ENCODE measurements around the gene SVOPL. TPM values are rescaled to one million over a fixed set of nuclear protein-coding genes. Genes with fewer than 3 reads are reported as not detected.

Gene SVOPL
- total RNA-seq = under 1 TPM in 2 of 3 donors, not detected in 1; 0.15 to 0.33 TPM

GRCh38 chr7:138700857-138701536 lies at the start of gene SVOPL:
Gene SVOPL, minus strand, starts transcription at chr7:138701362. Its CDS starts 22,317 bp downstream, at chr7:138679045.
- Histone ChIP-seq H3K27me3 (no peaks in the 10 kb centered on the region), H3K36me3 (no peaks in the 10 kb centered on the region), H3K9me3 (no peaks in the 10 kb centered on the region), H3K4me3 (no peak within 1 kb of the TSS), H3K4me1 (no peaks in the 10 kb centered on the region), H3K27ac (no peak within 1 kb of the TSS)
- TF ChIP-seq POLR2A (IDR thresholded peaks at IDR 0.05) (no peak), POLR2AphosphoS5 (IDR thresholded peaks at IDR 0.05) (no peak)
- DNase-seq (ENCODE audit: low spot score in 2 of 2) = no peak
- intact Hi-C loops (cut with DNase I; ENCODE audit: low total_unique reads) = no loop called here

- Histone ChIP-seq H3K27ac (no peak overlapping the region), H3K4me3 (no peak overlapping the region), H3K36me3 (no peaks in the 10 kb centered on the region), H3K27me3 (no peaks in the 10 kb centered on the region), H3K9me3 (no peaks in the 10 kb centered on the region), H3K4me1 (no peaks in the 10 kb centered on the region)
- intact Hi-C loops (cut with DNase I; ENCODE audit: low total_unique reads) = no loop called here
- DNase-seq (ENCODE audit: low spot score in 2 of 2) = no peak
- TF ChIP-seq, protein P1, sequence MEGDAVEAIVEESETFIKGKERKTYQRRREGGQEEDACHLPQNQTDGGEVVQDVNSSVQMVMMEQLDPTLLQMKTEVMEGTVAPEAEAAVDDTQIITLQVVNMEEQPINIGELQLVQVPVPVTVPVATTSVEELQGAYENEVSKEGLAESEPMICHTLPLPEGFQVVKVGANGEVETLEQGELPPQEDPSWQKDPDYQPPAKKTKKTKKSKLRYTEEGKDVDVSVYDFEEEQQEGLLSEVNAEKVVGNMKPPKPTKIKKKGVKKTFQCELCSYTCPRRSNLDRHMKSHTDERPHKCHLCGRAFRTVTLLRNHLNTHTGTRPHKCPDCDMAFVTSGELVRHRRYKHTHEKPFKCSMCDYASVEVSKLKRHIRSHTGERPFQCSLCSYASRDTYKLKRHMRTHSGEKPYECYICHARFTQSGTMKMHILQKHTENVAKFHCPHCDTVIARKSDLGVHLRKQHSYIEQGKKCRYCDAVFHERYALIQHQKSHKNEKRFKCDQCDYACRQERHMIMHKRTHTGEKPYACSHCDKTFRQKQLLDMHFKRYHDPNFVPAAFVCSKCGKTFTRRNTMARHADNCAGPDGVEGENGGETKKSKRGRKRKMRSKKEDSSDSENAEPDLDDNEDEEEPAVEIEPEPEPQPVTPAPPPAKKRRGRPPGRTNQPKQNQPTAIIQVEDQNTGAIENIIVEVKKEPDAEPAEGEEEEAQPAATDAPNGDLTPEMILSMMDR (IDR thresholded peaks at IDR 0.05) = no peak
- TF ChIP-seq POLR2AphosphoS5 (IDR thresholded peaks at IDR 0.05) (no peak), POLR2A (IDR thresholded peaks at IDR 0.05) (no peak)
Measured at GRCh38 chr7:138750473-138750872, 49.3 kb upstream of the SVOPL start.

GRCh38 chr7:138749960-138750359 lies 48.8 kb upstream of the SVOPL start:
- Histone ChIP-seq H3K27me3 (no peaks in the 10 kb centered on the region), H3K36me3 (no peaks in the 10 kb centered on the region), H3K9me3 (no peaks in the 10 kb centered on the region), H3K4me1 (no peaks in the 10 kb centered on the region), H3K27ac (no peak overlapping the region), H3K4me3 (no peak overlapping the region)
- TF ChIP-seq, protein P1 (IDR thresholded peaks at IDR 0.05) = no peak
- TF ChIP-seq POLR2AphosphoS5 (IDR thresholded peaks at IDR 0.05) = no peak
- no peak for TF ChIP-seq POLR2A (IDR thresholded peaks at IDR 0.05)
- intact Hi-C loops (cut with DNase I; ENCODE audit: low total_unique reads) = no loop called here
- DNase-seq (ENCODE audit: low spot score in 2 of 2) = no peak

- DNase-seq (ENCODE audit: low spot score in 2 of 2) = no peak
- no peaks in the 10 kb centered on the region for H3K4me1 ChIP-seq
- no peak overlapping the region for H3K27ac ChIP-seq
- intact Hi-C loops (cut with DNase I; ENCODE audit: low total_unique reads) = no loop called here
- TF ChIP-seq, protein P1 (IDR thresholded peaks at IDR 0.05) = no peak
- TF ChIP-seq POLR2A (IDR thresholded peaks at IDR 0.05) (no peak), POLR2AphosphoS5 (IDR thresholded peaks at IDR 0.05) (no peak)
- H3K9me3 ChIP-seq = no peaks in the 10 kb centered on the region
- no peak overlapping the region for H3K4me3 ChIP-seq
- no peaks in the 10 kb centered on the region for H3K36me3 ChIP-seq
- H3K27me3 ChIP-seq = no peaks in the 10 kb centered on the region
Measured at GRCh38 chr7:138748666-138749065, 47.5 kb upstream of the SVOPL start.

DNA sequence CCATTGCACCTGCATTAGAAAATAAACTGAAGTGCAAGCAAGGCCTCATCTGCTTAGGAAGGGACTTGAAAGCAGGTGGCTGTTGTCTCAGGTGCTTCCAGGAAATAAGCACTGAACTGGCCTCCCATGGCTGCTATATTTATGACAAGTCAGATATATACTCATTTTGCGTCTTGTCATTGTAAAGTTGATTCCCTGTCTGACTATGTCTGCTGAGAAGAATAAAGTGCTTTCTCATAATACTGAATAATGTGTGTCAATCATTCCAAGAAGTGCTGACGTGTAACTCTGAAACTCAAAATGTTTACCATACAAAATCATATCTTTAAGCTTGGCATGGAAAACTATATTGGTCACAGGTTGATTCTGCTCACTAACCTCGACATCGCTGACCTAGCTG lies 44.9 kb upstream of the SVOPL start:
- H3K27ac ChIP-seq = no peak overlapping the region
- no peaks in the 10 kb centered on the region for H3K4me1 ChIP-seq
- H3K4me3 ChIP-seq = no peak overlapping the region
- no peak for TF ChIP-seq POLR2A (IDR thresholded peaks at IDR 0.05)
- TF ChIP-seq, protein P1 (IDR thresholded peaks at IDR 0.05) = no peak
- no peaks in the 10 kb centered on the region for H3K9me3 ChIP-seq
- H3K36me3 ChIP-seq = no peaks in the 10 kb centered on the region
- no peak for DNase-seq (ENCODE audit: low spot score in 2 of 2)
- intact Hi-C loops (cut with DNase I; ENCODE audit: low total_unique reads) = no loop called here
- H3K27me3 ChIP-seq = no peaks in the 10 kb centered on the region

Data from breast epithelium (tissue), 4 donors.